Neural cell (in vitro differentiated cells): Measurements from ENCODE around the gene TSSK6. TPM values are rescaled to one million over a fixed set of nuclear protein-coding genes. Genes with fewer than 3 reads are reported as not detected.

Source experiments
- H2AFZ ChIP-seq: fragments of 200-600, 300-800 bp; sonication (generic), shearing (Covaris generic); 2 replicates; pipeline ENCODE4 v1.6.0; 2014; ENCODE audit warnings: low read depth, mild to moderate bottlenecking, antibody characterized with exemption, low read length, moderate library complexity
- H3F3A ChIP-seq: fragments of 200-600 bp; shearing (Covaris generic); 2 replicates; pipeline ENCODE4 v1.6.1; 2016; ENCODE audit warnings: mild to moderate bottlenecking, moderate library complexity, mixed read lengths, antibody characterized with exemption, low read length; ENCODE audit not compliant: insufficient read depth, poor library complexity, severe bottlenecking
- H3K27ac ChIP-seq: fragments of 200-600, 300-800 bp; sonication (generic), shearing (Covaris generic); 2 replicates; pipeline ENCODE4 v1.5.1; 2014; ENCODE audit warnings: mild to moderate bottlenecking, low read length, moderate library complexity
- H3K27me3 ChIP-seq: fragments of 300-800, 200-600 bp; sonication (generic), shearing (Covaris generic); 2 replicates; pipeline ENCODE4 v1.6.0; 2014; ENCODE audit warnings: mild to moderate bottlenecking, low read depth, low read length, moderate library complexity; ENCODE audit not compliant: insufficient read depth
- H3K36me3 ChIP-seq: fragments of 300-800, 200-600 bp; sonication (generic), shearing (Covaris generic); 2 replicates; pipeline ENCODE4 v1.5.1; 2014; ENCODE audit warnings: mild to moderate bottlenecking, antibody characterized with exemption, low read length, moderate library complexity; ENCODE audit not compliant: insufficient read depth
- H3K4me2 ChIP-seq: fragments of 300-800, 200-600 bp; sonication (generic), shearing (Covaris generic); 2 replicates; pipeline ENCODE4 v1.6.0; 2014; ENCODE audit warnings: mild to moderate bottlenecking, low read length
- H3K4me3 ChIP-seq: fragments of 300-800, 200-600 bp; sonication (generic), shearing (Covaris generic); 2 replicates; pipeline ENCODE4 v1.5.1; 2014; ENCODE audit warnings: mild to moderate bottlenecking, low read length, moderate library complexity
- H3K79me2 ChIP-seq: fragments of 200-600 bp; shearing (Covaris generic); replicated peaks from 2 replicates; pipeline ENCODE4 v1.6.0; 2014; ENCODE audit warnings: mild to moderate bottlenecking, low read length, moderate library complexity; ENCODE audit not compliant: insufficient read depth
- H3K9ac ChIP-seq: fragments of 300-800, 200-600 bp; sonication (generic), shearing (Covaris generic); 2 replicates; pipeline ENCODE4 v1.6.1; 2016; ENCODE audit warnings: mild to moderate bottlenecking, low read length, mixed read lengths
- H3K9me2 ChIP-seq: fragments of 200-600 bp; shearing (Covaris generic); 2 replicates; pipeline ENCODE4 v1.6.1; 2016; ENCODE audit warnings: mild to moderate bottlenecking, low read length, mixed read lengths; ENCODE audit not compliant: insufficient read depth
- H3K9me3 ChIP-seq: fragments of 200-600, 300-800 bp; sonication (generic), shearing (Covaris generic); 2 replicates; pipeline ENCODE4 v1.6.1; 2016; ENCODE audit warnings: mild to moderate bottlenecking, mixed run types, low read length, moderate library complexity, mixed read lengths
- H4K20me1 ChIP-seq: fragments of 200-600 bp; shearing (Covaris generic); 2 replicates; pipeline ENCODE4 v1.6.1; 2016; ENCODE audit warnings: mild to moderate bottlenecking, mixed run types; ENCODE audit not compliant: insufficient read depth
- EP300 ChIP-seq: fragments of 450-650 bp; conservative IDR thresholded peaks from 2 replicates; pipeline ENCODE4 v1.6.1; 2014; ENCODE audit warnings: antibody characterized with exemption, mild to moderate bottlenecking, moderate library complexity; ENCODE audit not compliant: poor library complexity, severe bottlenecking
- EZH2 ChIP-seq: fragments of 200-600, 300-800 bp; shearing (Covaris generic), sonication (generic); IDR thresholded peaks from 2 replicates; pipeline ENCODE4 v1.6.1; 2014; ENCODE audit warnings: antibody characterized with exemption, low read length, borderline replicate concordance, mild to moderate bottlenecking; ENCODE audit not compliant: insufficient read depth, poor library complexity, severe bottlenecking
- MXI1 ChIP-seq: fragments of 450-650 bp; conservative IDR thresholded peaks from 2 replicates; pipeline ENCODE4 v1.6.1; 2014; ENCODE audit warnings: antibody characterized with exemption, mild to moderate bottlenecking; ENCODE audit not compliant: poor library complexity, severe bottlenecking
- POLR2AphosphoS5 ChIP-seq: IDR thresholded peaks from 2 replicates; pipeline ENCODE4 v1.6.1; 2012
- RAD21 ChIP-seq: fragments of 450-650 bp; conservative IDR thresholded peaks from 2 replicates; pipeline ENCODE4 v1.6.1; 2014; ENCODE audit warnings: antibody characterized with exemption, mild to moderate bottlenecking, moderate library complexity
- REST ChIP-seq: IDR thresholded peaks from 2 replicates; pipeline ENCODE4 v1.6.1; 2012; ENCODE audit warnings: borderline replicate concordance
- SMC3 ChIP-seq: fragments of 450-650 bp; conservative IDR thresholded peaks from 2 replicates; pipeline ENCODE4 v1.6.1; 2014; ENCODE audit warnings: antibody characterized with exemption, mild to moderate bottlenecking, moderate library complexity; ENCODE audit not compliant: poor library complexity
- TAF1 ChIP-seq: IDR thresholded peaks from 2 replicates; pipeline ENCODE4 v1.6.1; 2012; ENCODE audit warnings: low read depth
- polyA plus RNA-seq: library from polyadenylated mRNA; depleted of rRNA; stranded (reverse); fragments of >200 nt; gene quantifications from 2 replicates; pipeline ENCODE4 v1.2.3, GENCODE V29; 2014
- TF ChIP-seq, protein P1 (sequence below): fragments of 450-650 bp; IDR thresholded peaks from 2 replicates; pipeline ENCODE4 v1.5.1; 2014; ENCODE audit warnings: antibody characterized with exemption, mild to moderate bottlenecking, moderate library complexity; ENCODE audit not compliant: poor library complexity, severe bottlenecking

Gene TSSK6
- polyA plus RNA-seq, 1 donor from 2014 or later: 5.3 TPM

DNA sequence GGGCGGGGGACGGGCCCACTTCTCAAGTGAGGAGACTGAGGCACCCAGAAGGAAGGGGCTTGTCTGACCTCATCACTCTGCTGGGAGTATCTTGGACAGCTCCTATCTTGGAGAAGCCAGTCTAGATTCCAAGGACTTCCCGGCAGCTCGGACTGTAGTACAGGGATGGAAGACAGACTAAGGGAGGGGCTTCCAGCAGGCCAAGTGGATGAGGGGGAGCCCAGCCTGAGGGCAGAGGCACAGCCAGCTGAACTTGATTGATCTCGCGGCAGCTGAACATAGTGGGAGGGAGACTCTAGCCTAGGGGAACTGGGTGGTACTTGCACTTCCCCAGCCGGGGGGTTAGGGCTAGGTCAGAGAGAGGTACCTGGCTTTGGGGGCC, 23.4 kb upstream of the TSSK6 start:
- Histone ChIP-seq H3K27ac (no peak overlapping the region), H3K4me2 (no peak overlapping the region), H3K9ac (no peak overlapping the region), H4K20me1 (no peaks in the 10 kb centered on the region), H2AFZ (no peak overlapping the region), H3K27me3 (no peaks in the 10 kb centered on the region), H3F3A (no peaks in the 10 kb centered on the region), H3K36me3 (no peaks in the 10 kb centered on the region), H3K79me2 (no peaks in the 10 kb centered on the region), H3K9me2 (no peaks in the 10 kb centered on the region), H3K9me3 (no peaks in the 10 kb centered on the region), H3K4me3 (no peak overlapping the region)
- no peak for TF ChIP-seq TAF1
- TF ChIP-seq MXI1: no peak
- TF ChIP-seq EP300: no peak
- no peak for TF ChIP-seq POLR2AphosphoS5
- TF ChIP-seq, protein P1, sequence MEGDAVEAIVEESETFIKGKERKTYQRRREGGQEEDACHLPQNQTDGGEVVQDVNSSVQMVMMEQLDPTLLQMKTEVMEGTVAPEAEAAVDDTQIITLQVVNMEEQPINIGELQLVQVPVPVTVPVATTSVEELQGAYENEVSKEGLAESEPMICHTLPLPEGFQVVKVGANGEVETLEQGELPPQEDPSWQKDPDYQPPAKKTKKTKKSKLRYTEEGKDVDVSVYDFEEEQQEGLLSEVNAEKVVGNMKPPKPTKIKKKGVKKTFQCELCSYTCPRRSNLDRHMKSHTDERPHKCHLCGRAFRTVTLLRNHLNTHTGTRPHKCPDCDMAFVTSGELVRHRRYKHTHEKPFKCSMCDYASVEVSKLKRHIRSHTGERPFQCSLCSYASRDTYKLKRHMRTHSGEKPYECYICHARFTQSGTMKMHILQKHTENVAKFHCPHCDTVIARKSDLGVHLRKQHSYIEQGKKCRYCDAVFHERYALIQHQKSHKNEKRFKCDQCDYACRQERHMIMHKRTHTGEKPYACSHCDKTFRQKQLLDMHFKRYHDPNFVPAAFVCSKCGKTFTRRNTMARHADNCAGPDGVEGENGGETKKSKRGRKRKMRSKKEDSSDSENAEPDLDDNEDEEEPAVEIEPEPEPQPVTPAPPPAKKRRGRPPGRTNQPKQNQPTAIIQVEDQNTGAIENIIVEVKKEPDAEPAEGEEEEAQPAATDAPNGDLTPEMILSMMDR: no peak

DNA sequence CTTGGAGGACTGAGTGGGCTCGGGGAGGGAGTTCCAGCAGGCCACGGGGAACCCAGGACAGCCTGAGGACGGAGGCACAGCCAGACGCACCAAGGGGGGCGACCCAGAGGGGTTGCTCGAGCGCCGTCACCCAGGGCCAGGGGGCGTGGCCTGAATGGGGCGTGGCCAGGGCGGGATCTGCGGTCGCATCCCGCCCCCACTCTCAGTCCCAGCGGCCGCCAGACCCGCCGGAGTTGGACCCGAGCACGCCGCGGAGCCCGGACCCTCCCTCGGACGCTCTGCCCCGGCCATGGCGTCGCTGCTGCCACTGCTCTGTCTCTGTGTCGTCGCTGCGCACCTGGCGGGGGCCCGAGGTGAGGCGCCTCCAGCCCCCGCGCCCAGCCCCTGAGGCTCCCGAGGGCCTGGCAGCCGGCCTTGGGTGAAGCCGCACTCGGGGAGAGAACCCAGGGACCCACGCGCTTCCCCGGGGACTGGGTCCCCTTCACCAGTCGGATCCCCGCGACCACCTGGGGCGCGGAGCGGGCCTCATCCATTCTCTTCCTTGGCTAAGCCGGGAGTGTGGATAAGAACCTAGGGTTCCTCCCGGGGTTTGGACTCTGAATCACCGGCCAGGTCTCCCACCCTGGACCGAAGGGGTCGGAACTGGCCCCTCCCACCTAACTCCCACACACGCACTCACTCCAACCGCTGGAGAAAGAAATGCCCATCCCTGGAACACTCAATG, 22.9 kb upstream of the TSSK6 start, which contains the start of gene CILP2:
TSS of gene CILP2 (plus strand) at position 205 of the 724 bp plus-strand sequence. CDS start at position 290, 85 bp downstream.
- Histone ChIP-seq H2AFZ (no peak within 1 kb of the TSS), H3K4me2 (no peak within 1 kb of the TSS)

More for the DNA sequence above, 22.9 kb upstream of the TSSK6 start, which contains the start of gene CILP2:
- Histone ChIP-seq H3K9me3 (no peaks in the 10 kb centered on the region), H3K4me3 (no peak within 1 kb of the TSS), H3K9me2 (no peaks in the 10 kb centered on the region), H3K9ac (no peak within 1 kb of the TSS), H3K79me2 (no peaks in the 10 kb centered on the region), H3K36me3 (no peaks in the 10 kb centered on the region), H3K27me3 (no peaks in the 10 kb centered on the region), H3K27ac (no peak within 1 kb of the TSS), H4K20me1 (no peaks in the 10 kb centered on the region), H3F3A (no peaks in the 10 kb centered on the region)
- no peak for TF ChIP-seq RAD21
- TF ChIP-seq, protein P1: no peak
- TF ChIP-seq EP300: no peak
- no peak for TF ChIP-seq TAF1
- TF ChIP-seq EZH2: no peak
- TF ChIP-seq POLR2AphosphoS5: no peak
- no peak for TF ChIP-seq SMC3
- TF ChIP-seq MXI1: no peak
- TF ChIP-seq REST: no peak
